ENCODE measurements around the gene ALPG.

- TF ChIP-seq CTCF (IDR thresholded peaks at IDR 0.05) = no peak
- no peak for TF ChIP-seq POLR2AphosphoS5 (IDR thresholded peaks at IDR 0.05; ENCODE audit: low read depth, low read length)
- TF ChIP-seq REST (IDR thresholded peaks at IDR 0.05; ENCODE audit: insufficient read depth in 1 of 2, low read depth in 2 of 2, low read length in 1 of 2) = no peak
- TF ChIP-seq SIN3A (IDR thresholded peaks at IDR 0.05; ENCODE audit: borderline replicate concordance, insufficient read depth, low read depth, low read length) = no peak
Observed at GRCh38 chr2:232434091-232434490, 27.4 kb downstream of the ALPG start.
